DOHH2 (cell line): ENCODE measurements around the gene MED14.

Source experiments
- EZH2phosphoT487 ChIP-seq: fragments of 200-600 bp; sonication (generic); IDR thresholded peaks from 2 replicates; pipeline ENCODE4 v1.6.1; 2017; ENCODE audit warnings: borderline replicate concordance, mild to moderate bottlenecking, antibody characterized with exemption, low read length, moderate library complexity, mixed read lengths
- TF ChIP-seq, protein P1 (sequence below): fragments of 200-600 bp; sonication (generic); IDR thresholded peaks from one replicate; pipeline ENCODE4 v1.5.1; 2014; ENCODE audit warnings: antibody characterized with exemption, mild to moderate bottlenecking, low read depth, low read length; ENCODE audit not compliant: poor library complexity, severe bottlenecking

DNA sequence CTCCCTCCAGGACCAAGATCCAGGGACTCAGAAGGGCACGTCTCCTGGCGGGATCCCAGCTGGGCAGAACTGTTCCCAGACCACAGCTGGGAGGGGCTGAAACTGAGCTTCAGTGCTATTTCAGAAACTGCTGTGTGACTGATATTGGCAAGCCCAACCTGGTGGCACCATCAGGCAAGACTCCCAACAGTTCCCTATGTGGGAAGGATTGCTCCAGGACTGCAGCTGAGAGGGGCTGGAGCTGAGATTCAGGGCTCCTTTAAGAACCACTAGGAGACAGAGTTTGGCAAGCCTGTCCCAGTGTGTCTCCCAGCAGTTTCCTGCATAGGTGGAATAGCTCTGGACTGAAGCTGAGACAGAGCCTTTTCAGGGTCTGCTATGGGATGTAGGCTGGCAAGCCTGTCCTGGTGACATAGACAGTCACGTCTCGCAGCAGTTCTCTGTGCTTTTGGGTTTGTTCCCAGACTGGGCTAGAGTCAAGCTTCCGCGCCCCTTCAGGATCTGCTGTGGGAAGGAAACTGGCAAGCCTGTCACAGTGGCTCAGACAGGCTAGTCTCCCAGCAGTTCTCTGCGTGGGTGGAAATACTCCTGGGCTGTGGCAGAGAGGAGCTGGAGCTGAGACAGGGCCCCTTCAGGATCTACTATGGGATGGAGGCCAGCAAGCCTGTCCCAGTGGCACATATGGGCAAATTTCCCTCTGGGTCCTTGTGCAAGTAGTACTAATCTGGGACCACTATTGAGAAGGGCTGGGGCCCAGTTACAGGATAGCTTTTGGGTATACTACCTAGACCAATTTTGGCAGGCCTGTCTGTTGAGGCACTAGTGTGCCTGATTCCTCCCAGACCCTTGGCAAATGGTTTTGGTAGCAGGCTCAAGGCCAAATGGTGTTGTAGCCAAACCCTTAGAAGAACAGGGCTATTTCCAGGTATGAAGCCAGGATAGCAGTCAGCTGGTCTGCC, 20.2 kb upstream of the MED14 start:
- TF ChIP-seq, protein P1, sequence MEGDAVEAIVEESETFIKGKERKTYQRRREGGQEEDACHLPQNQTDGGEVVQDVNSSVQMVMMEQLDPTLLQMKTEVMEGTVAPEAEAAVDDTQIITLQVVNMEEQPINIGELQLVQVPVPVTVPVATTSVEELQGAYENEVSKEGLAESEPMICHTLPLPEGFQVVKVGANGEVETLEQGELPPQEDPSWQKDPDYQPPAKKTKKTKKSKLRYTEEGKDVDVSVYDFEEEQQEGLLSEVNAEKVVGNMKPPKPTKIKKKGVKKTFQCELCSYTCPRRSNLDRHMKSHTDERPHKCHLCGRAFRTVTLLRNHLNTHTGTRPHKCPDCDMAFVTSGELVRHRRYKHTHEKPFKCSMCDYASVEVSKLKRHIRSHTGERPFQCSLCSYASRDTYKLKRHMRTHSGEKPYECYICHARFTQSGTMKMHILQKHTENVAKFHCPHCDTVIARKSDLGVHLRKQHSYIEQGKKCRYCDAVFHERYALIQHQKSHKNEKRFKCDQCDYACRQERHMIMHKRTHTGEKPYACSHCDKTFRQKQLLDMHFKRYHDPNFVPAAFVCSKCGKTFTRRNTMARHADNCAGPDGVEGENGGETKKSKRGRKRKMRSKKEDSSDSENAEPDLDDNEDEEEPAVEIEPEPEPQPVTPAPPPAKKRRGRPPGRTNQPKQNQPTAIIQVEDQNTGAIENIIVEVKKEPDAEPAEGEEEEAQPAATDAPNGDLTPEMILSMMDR = no peak
- no peak for TF ChIP-seq EZH2phosphoT487
